SU-DHL-6 (cell line): ENCODE data around the gene GARNL3.

ENCODE experiments used
- EZH2phosphoT487 ChIP-seq: fragments of 200-600 bp; sonication (generic), shearing (Covaris generic); conservative IDR thresholded peaks from 2 replicates; pipeline ENCODE4 v1.6.1; 2018; ENCODE audit warnings: mild to moderate bottlenecking, antibody characterized with exemption, low read length, moderate library complexity, mixed read lengths
- TF ChIP-seq, protein P1 (sequence below): fragments of 200-600 bp; sonication (generic); IDR thresholded peaks from one replicate; pipeline ENCODE4 v1.5.1; 2017; ENCODE audit warnings: antibody characterized with exemption, mild to moderate bottlenecking, low read length, moderate library complexity; ENCODE audit not compliant: insufficient read depth, poor library complexity, severe bottlenecking

DNA sequence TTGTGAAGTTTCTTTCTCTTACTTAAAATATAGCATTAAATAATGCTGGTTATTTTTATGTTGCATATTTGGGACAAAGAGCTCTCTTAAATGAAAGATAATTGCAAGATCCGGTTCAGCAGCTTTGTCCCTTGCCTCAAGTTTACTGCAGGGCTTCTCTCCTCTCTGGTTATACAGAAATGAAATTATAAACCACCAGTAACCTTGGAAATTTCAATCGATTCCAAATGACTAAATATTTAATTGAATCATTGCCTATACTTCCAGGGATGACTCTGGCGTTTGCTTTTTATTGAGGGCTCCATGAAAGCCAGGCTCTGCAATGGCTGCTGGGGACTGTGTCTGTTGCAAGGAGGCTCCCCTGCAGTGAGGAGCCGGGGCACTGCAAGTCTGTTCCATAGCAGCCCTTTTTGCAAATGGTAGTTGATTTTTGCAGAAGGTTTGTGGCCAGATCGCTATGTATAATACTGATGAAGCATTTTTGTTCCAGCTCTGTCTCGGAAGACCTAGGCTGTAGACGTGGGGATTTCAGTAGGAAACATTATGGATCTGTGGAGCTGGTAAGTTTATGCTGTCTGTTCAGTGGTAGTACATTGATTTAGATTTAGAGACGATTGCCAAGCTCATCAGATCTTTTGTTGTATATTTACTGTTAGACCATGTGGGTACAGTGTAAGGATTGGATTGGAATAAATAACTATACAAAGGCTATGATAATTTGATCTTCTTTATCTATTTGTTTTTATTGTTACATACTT lies at the start of gene GARNL3:
- TF ChIP-seq, protein P1, sequence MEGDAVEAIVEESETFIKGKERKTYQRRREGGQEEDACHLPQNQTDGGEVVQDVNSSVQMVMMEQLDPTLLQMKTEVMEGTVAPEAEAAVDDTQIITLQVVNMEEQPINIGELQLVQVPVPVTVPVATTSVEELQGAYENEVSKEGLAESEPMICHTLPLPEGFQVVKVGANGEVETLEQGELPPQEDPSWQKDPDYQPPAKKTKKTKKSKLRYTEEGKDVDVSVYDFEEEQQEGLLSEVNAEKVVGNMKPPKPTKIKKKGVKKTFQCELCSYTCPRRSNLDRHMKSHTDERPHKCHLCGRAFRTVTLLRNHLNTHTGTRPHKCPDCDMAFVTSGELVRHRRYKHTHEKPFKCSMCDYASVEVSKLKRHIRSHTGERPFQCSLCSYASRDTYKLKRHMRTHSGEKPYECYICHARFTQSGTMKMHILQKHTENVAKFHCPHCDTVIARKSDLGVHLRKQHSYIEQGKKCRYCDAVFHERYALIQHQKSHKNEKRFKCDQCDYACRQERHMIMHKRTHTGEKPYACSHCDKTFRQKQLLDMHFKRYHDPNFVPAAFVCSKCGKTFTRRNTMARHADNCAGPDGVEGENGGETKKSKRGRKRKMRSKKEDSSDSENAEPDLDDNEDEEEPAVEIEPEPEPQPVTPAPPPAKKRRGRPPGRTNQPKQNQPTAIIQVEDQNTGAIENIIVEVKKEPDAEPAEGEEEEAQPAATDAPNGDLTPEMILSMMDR, result no peak
- no peak for TF ChIP-seq EZH2phosphoT487
